SK-N-MC (cell line): ENCODE measurements around the gene RPL28.

Source experiments
- EZH2 ChIP-seq: fragments of 200-600 bp; sonication (generic); IDR thresholded peaks from one replicate; pipeline ENCODE4 v1.6.1; 2017; ENCODE audit warnings: antibody characterized with exemption
- POLR2AphosphoS5 ChIP-seq: IDR thresholded peaks from 2 replicates; pipeline ENCODE4 v1.6.1; 2012; ENCODE audit warnings: mild to moderate bottlenecking, low read depth, low read length, borderline replicate concordance

GRCh38 chr19:55384920-55385723 lies 610 bp upstream of the RPL28 start:
- TF ChIP-seq POLR2AphosphoS5 (no peak), EZH2 (no peak)
